ENCODE measurements around the gene SEC22B.
A peak's percentile ranks its signal among the peaks of the same experiment; 100 is the strongest.
"Not testable (repeated sequence)": the region's sequence is repeated elsewhere in the genome, so short reads cannot be mapped to it uniquely, and the experiment has no call there.

Gene SEC22B

DNA sequence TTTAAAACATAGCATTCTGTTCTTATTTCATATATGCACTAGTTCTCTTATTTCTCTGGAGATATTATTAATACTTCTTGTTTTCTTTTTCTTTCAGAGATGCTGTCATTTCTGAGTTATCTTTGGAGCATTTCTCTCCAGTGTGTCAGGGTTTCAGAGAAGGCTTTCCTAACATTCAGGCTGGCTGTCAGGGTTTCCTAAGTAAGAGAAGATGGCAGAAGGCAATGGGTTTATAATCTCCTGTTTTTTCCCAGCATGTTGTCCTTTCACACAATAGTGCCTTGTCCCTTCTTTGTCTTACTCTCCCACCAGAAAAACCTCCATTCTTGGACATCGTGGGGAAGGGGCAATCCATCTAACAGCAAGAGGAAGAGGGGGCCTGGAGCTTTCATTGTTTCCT lies 51.7 kb downstream of the SEC22B start:
- H3K27me3 ChIP-seq (ENCODE audit: insufficient read depth, low read length, poor library complexity); ATAC-seq (ENCODE audit: insufficient read depth, low read depth); H4K20me1 ChIP-seq (ENCODE audit: insufficient read depth, low read length); H3K36me3 ChIP-seq (ENCODE audit: insufficient read depth, low read length); H3K4me2 ChIP-seq (ENCODE audit: insufficient read depth, low read length); H3K79me2 ChIP-seq (ENCODE audit: insufficient read depth, low read length); H2AFZ ChIP-seq (ENCODE audit: low read depth, low read length); H3K4me3 ChIP-seq (ENCODE audit: low read depth in 1 of 2, low read length in 2 of 2); H3K9me3 ChIP-seq (ENCODE audit: insufficient read depth, low read length, severe bottlenecking); DNase-seq; H3K9ac ChIP-seq (ENCODE audit: low read depth, low read length); H3K27ac ChIP-seq (ENCODE audit: low read length): not testable (repeated sequence)
- H3K4me1 ChIP-seq (ENCODE audit: insufficient read depth, low read length): peaks cover 25% of the 10 kb centered on the region

DNA sequence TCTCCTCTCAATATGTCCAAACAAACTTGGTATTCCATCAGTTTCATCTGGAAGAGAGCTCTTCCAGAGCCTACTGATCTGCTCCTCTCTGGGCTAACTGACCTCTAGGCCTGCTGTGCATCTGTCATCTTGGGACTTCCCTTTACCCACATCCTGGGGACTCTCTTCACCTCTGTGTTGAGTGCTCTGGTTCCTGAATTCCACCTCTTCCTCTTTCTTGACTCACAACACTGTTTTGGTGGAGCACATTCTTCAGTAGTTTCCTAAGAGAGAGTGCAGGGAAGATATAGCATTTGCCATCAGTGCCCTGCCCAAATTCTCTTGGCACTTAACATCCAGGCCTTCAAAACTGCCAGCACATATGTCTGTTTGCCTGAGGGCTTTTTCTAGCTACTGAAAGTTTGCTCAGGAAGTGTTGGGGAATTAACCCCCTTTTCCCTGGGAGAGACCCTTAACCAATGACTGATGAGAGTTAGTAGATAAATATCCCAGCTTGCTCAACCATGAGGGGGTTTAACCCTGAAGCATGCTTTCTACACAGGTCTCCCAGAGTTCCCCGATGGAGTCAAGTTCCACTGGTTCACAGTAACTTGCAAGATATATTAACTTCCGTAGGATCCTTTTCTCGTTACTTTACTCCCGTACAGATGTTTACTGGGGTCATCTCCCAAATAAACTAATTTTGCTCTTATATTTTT lies 52.4 kb downstream of the SEC22B start:
- ATAC-seq (ENCODE audit: insufficient read depth, low read depth) (peak; percentile 63), DNase-seq (peak; percentile 13)
- H3K4me1 ChIP-seq (ENCODE audit: insufficient read depth, low read length): peaks cover 25% of the 10 kb centered on the region
- H3K4me3 ChIP-seq (ENCODE audit: low read depth in 1 of 2, low read length in 2 of 2); H3K36me3 ChIP-seq (ENCODE audit: insufficient read depth, low read length); H3K9ac ChIP-seq (ENCODE audit: low read depth, low read length); H3K4me2 ChIP-seq (ENCODE audit: insufficient read depth, low read length); H3K9me3 ChIP-seq (ENCODE audit: insufficient read depth, low read length, severe bottlenecking); H3K79me2 ChIP-seq (ENCODE audit: insufficient read depth, low read length); H2AFZ ChIP-seq (ENCODE audit: low read depth, low read length); H3K27ac ChIP-seq (ENCODE audit: low read length); H4K20me1 ChIP-seq (ENCODE audit: insufficient read depth, low read length); H3K27me3 ChIP-seq (ENCODE audit: insufficient read depth, low read length, poor library complexity): not testable (repeated sequence)

DNA sequence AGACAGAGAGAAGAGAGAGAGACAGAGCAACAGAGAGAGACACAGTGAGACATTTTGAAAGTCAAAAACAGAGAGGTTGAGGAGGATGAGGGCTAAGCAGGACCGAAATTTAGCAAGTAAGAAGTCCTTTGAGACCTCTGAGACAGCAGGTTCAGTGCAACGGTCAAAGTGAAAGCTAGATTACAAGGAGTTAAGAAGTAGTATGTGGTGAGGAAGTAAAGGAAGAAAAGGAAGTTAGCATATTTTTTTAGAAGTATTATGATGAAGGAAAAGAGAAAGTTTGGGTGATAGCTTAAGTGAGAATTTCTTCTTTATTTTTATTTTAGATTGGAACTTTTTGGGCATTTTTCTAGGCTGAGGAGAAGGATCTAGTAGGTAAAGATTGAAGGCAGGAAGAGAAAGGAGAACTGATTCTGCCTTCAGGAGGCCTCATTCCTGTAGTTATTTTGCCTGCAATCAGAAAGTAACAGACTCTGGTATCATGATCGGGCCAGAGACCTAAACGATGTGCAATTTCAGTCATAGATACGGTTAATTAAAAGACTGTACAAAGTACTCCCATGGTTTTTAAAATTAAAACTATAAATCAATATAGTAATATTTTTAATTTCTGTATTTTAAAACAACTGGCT lies 53.9 kb downstream of the SEC22B start:
- not testable (repeated sequence) for H3K27me3 ChIP-seq (ENCODE audit: insufficient read depth, low read length, poor library complexity); H4K20me1 ChIP-seq (ENCODE audit: insufficient read depth, low read length); H3K9ac ChIP-seq (ENCODE audit: low read depth, low read length); H3K36me3 ChIP-seq (ENCODE audit: insufficient read depth, low read length); DNase-seq; H3K79me2 ChIP-seq (ENCODE audit: insufficient read depth, low read length); H3K9me3 ChIP-seq (ENCODE audit: insufficient read depth, low read length, severe bottlenecking); H3K4me3 ChIP-seq (ENCODE audit: low read depth in 1 of 2, low read length in 2 of 2)
- peak; percentile 87 for ATAC-seq (ENCODE audit: insufficient read depth, low read depth)
- Histone ChIP-seq H3K4me2 (ENCODE audit: insufficient read depth, low read length) (0 out of 2 replicates have a peak overlapping the region, but pooled peaks have one; percentile 31), H3K4me1 (ENCODE audit: insufficient read depth, low read length) (peaks cover 25% of the 10 kb centered on the region), H3K27ac (ENCODE audit: low read length) (peak overlapping the region; percentile 63), H2AFZ (ENCODE audit: low read depth, low read length) (peak overlapping the region; percentile 62)

GRCh38 chr1:120121830-120122229 lies 54.5 kb downstream of the SEC22B start:
- ATAC-seq (ENCODE audit: insufficient read depth, low read depth); H3K27me3 ChIP-seq (ENCODE audit: insufficient read depth, low read length, poor library complexity): not testable (repeated sequence)
- 0 out of 2 replicates have a peak overlapping the region, but pooled peaks have one; percentile 31 for H3K4me2 ChIP-seq (ENCODE audit: insufficient read depth, low read length)

GRCh38 chr1:120120525-120120924 lies 55.8 kb downstream of the SEC22B start:
- not testable (repeated sequence) for H3K79me2 ChIP-seq (ENCODE audit: insufficient read depth, low read length); H3K4me2 ChIP-seq (ENCODE audit: insufficient read depth, low read length); H3K4me3 ChIP-seq (ENCODE audit: low read depth in 1 of 2, low read length in 2 of 2); H4K20me1 ChIP-seq (ENCODE audit: insufficient read depth, low read length); DNase-seq; ATAC-seq (ENCODE audit: insufficient read depth, low read depth); H3K27ac ChIP-seq (ENCODE audit: low read length); H2AFZ ChIP-seq (ENCODE audit: low read depth, low read length); H3K9ac ChIP-seq (ENCODE audit: low read depth, low read length); H3K27me3 ChIP-seq (ENCODE audit: insufficient read depth, low read length, poor library complexity); H3K36me3 ChIP-seq (ENCODE audit: insufficient read depth, low read length); H3K9me3 ChIP-seq (ENCODE audit: insufficient read depth, low read length, severe bottlenecking)
- H3K4me1 ChIP-seq (ENCODE audit: insufficient read depth, low read length): peaks cover 25% of the 10 kb centered on the region

More at GRCh38 chr1:120121830-120122229, 54.5 kb downstream of the SEC22B start:
- not testable (repeated sequence) for H3K9ac ChIP-seq (ENCODE audit: low read depth, low read length); H3K36me3 ChIP-seq (ENCODE audit: insufficient read depth, low read length); H4K20me1 ChIP-seq (ENCODE audit: insufficient read depth, low read length); H3K4me3 ChIP-seq (ENCODE audit: low read depth in 1 of 2, low read length in 2 of 2); H3K9me3 ChIP-seq (ENCODE audit: insufficient read depth, low read length, severe bottlenecking); H3K79me2 ChIP-seq (ENCODE audit: insufficient read depth, low read length); DNase-seq
- Histone ChIP-seq H3K4me1 (ENCODE audit: insufficient read depth, low read length) (peaks cover 25% of the 10 kb centered on the region), H2AFZ (ENCODE audit: low read depth, low read length) (peak overlapping the region; percentile 62), H3K27ac (ENCODE audit: low read length) (peak overlapping the region; percentile 63)

GRCh38 chr1:120117371-120118177 lies 58.7 kb downstream of the SEC22B start:
- H3K4me1 ChIP-seq (ENCODE audit: insufficient read depth, low read length); H3K27ac ChIP-seq (ENCODE audit: low read length); H3K4me2 ChIP-seq (ENCODE audit: insufficient read depth, low read length); H3K36me3 ChIP-seq (ENCODE audit: insufficient read depth, low read length); DNase-seq; H3K4me3 ChIP-seq (ENCODE audit: low read depth in 1 of 2, low read length in 2 of 2); H4K20me1 ChIP-seq (ENCODE audit: insufficient read depth, low read length); H3K27me3 ChIP-seq (ENCODE audit: insufficient read depth, low read length, poor library complexity); H2AFZ ChIP-seq (ENCODE audit: low read depth, low read length); H3K9me3 ChIP-seq (ENCODE audit: insufficient read depth, low read length, severe bottlenecking); H3K79me2 ChIP-seq (ENCODE audit: insufficient read depth, low read length); H3K9ac ChIP-seq (ENCODE audit: low read depth, low read length): not testable (repeated sequence)
- ATAC-seq (ENCODE audit: insufficient read depth, low read depth): peak; percentile 20; the same call in 1 of the 3 replicates

DNA sequence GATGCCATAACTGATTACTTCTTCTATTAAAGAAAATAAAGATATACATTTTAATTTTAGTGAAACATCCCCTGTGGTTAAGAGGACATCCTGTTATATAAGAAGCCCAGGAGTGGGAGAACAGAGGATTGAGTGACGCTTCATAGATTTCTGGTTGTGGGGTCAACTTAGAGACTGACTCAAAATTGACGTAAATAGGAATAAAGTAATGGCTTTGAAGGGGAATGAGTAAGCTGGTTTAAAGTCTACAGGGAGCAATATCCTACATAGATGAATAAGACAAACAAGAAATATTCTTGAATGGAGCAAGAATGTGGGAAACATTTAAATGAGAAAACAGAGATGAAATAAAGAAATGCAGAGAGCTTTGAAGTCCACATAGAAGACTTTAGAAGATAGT lies 60.2 kb downstream of the SEC22B start:
- H3K9me3 ChIP-seq (ENCODE audit: insufficient read depth, low read length, severe bottlenecking); H3K9ac ChIP-seq (ENCODE audit: low read depth, low read length); DNase-seq; H3K27ac ChIP-seq (ENCODE audit: low read length); H3K4me3 ChIP-seq (ENCODE audit: low read depth in 1 of 2, low read length in 2 of 2); H3K27me3 ChIP-seq (ENCODE audit: insufficient read depth, low read length, poor library complexity); H4K20me1 ChIP-seq (ENCODE audit: insufficient read depth, low read length); H2AFZ ChIP-seq (ENCODE audit: low read depth, low read length); H3K4me1 ChIP-seq (ENCODE audit: insufficient read depth, low read length); H3K79me2 ChIP-seq (ENCODE audit: insufficient read depth, low read length); ATAC-seq (ENCODE audit: insufficient read depth, low read depth); H3K4me2 ChIP-seq (ENCODE audit: insufficient read depth, low read length); H3K36me3 ChIP-seq (ENCODE audit: insufficient read depth, low read length): not testable (repeated sequence)

DNA sequence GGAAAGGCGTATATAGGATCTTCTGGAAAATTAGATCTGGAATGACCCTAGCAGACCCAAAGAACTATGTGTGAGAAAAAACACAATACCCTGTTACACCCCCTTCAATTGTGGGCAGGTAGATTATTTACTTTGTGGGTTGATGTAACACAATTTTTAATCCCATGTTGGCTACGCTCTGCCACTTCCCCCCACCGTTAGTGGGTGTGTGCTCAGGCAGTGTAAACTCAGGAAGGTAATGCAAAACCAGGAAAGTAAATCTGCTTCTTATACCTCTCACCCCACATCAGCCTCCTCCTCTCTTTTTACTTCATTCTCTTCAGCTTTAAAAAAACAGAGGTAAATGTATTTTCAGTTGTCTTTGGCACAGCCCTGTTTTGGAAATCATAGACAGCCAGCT lies 63.2 kb downstream of the SEC22B start:
- not testable (repeated sequence) for H3K27me3 ChIP-seq (ENCODE audit: insufficient read depth, low read length, poor library complexity); H3K36me3 ChIP-seq (ENCODE audit: insufficient read depth, low read length); H3K79me2 ChIP-seq (ENCODE audit: insufficient read depth, low read length); H3K9ac ChIP-seq (ENCODE audit: low read depth, low read length); H3K4me2 ChIP-seq (ENCODE audit: insufficient read depth, low read length); H3K27ac ChIP-seq (ENCODE audit: low read length); H3K9me3 ChIP-seq (ENCODE audit: insufficient read depth, low read length, severe bottlenecking); H2AFZ ChIP-seq (ENCODE audit: low read depth, low read length); H4K20me1 ChIP-seq (ENCODE audit: insufficient read depth, low read length); DNase-seq; H3K4me1 ChIP-seq (ENCODE audit: insufficient read depth, low read length); ATAC-seq (ENCODE audit: insufficient read depth, low read depth); H3K4me3 ChIP-seq (ENCODE audit: low read depth in 1 of 2, low read length in 2 of 2)
